Measurements from ENCODE around the gene TCF23.
"Not testable (repeated sequence)": the region's sequence is repeated elsewhere in the genome, so short reads cannot be mapped to it uniquely, and the experiment has no call there.

TCF23 gene

GRCh38 chr2:27186613-27187345, 38.0 kb downstream of the TCF23 start:
- Histone ChIP-seq H3K27ac (ENCODE audit: low read depth, low read length) (no peak overlapping the region), H3K4me1 (ENCODE audit: control insufficient read depth, insufficient read depth, low read length) (no peaks in the 10 kb centered on the region), H3K4me3 (ENCODE audit: low read length) (no peak overlapping the region), H3K27me3 (ENCODE audit: control insufficient read depth, insufficient read depth, low read length) (no peaks in the 10 kb centered on the region), H3K9ac (ENCODE audit: low read length) (no peak overlapping the region), H3K36me3 (ENCODE audit: control insufficient read depth, insufficient read depth, low read length) (no peaks in the 10 kb centered on the region)

- Histone ChIP-seq H3K4me3 (ENCODE audit: low read length) (no peak overlapping the region), H3K27ac (ENCODE audit: low read depth, low read length) (no peak overlapping the region), H3K36me3 (ENCODE audit: control insufficient read depth, insufficient read depth, low read length) (no peaks in the 10 kb centered on the region), H3K27me3 (ENCODE audit: control insufficient read depth, insufficient read depth, low read length) (no peaks in the 10 kb centered on the region), H3K4me1 (ENCODE audit: control insufficient read depth, insufficient read depth, low read length) (no peaks in the 10 kb centered on the region), H3K9ac (ENCODE audit: low read length) (no peak overlapping the region)
Measured at GRCh38 chr2:27189989-27190388, 41.2 kb downstream of the TCF23 start.

GRCh38 chr2:27191070-27191829, 42.4 kb downstream of the TCF23 start:
- H3K27me3 ChIP-seq (ENCODE audit: control insufficient read depth, insufficient read depth, low read length), result no peaks in the 10 kb centered on the region
- H3K4me3 ChIP-seq (ENCODE audit: low read length), result no peak overlapping the region
- no peaks in the 10 kb centered on the region for H3K4me1 ChIP-seq (ENCODE audit: control insufficient read depth, insufficient read depth, low read length)
- H3K9ac ChIP-seq (ENCODE audit: low read length), result no peak overlapping the region
- H3K27ac ChIP-seq (ENCODE audit: low read depth, low read length), result no peak overlapping the region
- no peaks in the 10 kb centered on the region for H3K36me3 ChIP-seq (ENCODE audit: control insufficient read depth, insufficient read depth, low read length)

- no peaks in the 10 kb centered on the region for H3K36me3 ChIP-seq (ENCODE audit: control insufficient read depth, insufficient read depth, low read length)
- no peaks in the 10 kb centered on the region for H3K4me1 ChIP-seq (ENCODE audit: control insufficient read depth, insufficient read depth, low read length)
- no peak overlapping the region for H3K9ac ChIP-seq (ENCODE audit: low read length)
- H3K27me3 ChIP-seq (ENCODE audit: control insufficient read depth, insufficient read depth, low read length), result no peaks in the 10 kb centered on the region
- no peak overlapping the region for H3K4me3 ChIP-seq (ENCODE audit: low read length)
- H3K27ac ChIP-seq (ENCODE audit: low read depth, low read length), result no peak overlapping the region
Measured at GRCh38 chr2:27194538-27195354, 45.9 kb downstream of the TCF23 start.

GRCh38 chr2:27195799-27196198, 47.0 kb downstream of the TCF23 start:
- H3K36me3 ChIP-seq (ENCODE audit: control insufficient read depth, insufficient read depth, low read length); H3K27me3 ChIP-seq (ENCODE audit: control insufficient read depth, insufficient read depth, low read length); H3K4me1 ChIP-seq (ENCODE audit: control insufficient read depth, insufficient read depth, low read length); H3K4me3 ChIP-seq (ENCODE audit: low read length); H3K9ac ChIP-seq (ENCODE audit: low read length); H3K27ac ChIP-seq (ENCODE audit: low read depth, low read length): not testable (repeated sequence)

- peaks cover 13% of the 10 kb centered on the region for H3K36me3 ChIP-seq (ENCODE audit: control insufficient read depth, insufficient read depth, low read length)
- not testable (repeated sequence) for H3K4me1 ChIP-seq (ENCODE audit: control insufficient read depth, insufficient read depth, low read length); H3K9ac ChIP-seq (ENCODE audit: low read length); H3K27ac ChIP-seq (ENCODE audit: low read depth, low read length); H3K4me3 ChIP-seq (ENCODE audit: low read length); H3K27me3 ChIP-seq (ENCODE audit: control insufficient read depth, insufficient read depth, low read length)
Measured at GRCh38 chr2:27198068-27198467, 49.3 kb downstream of the TCF23 start.

- Histone ChIP-seq H3K36me3 (ENCODE audit: control insufficient read depth, insufficient read depth, low read length) (peaks cover 15% of the 10 kb centered on the region), H3K4me3 (ENCODE audit: low read length) (no peak overlapping the region), H3K27ac (ENCODE audit: low read depth, low read length) (no peak overlapping the region), H3K4me1 (ENCODE audit: control insufficient read depth, insufficient read depth, low read length) (no peaks in the 10 kb centered on the region), H3K9ac (ENCODE audit: low read length) (no peak overlapping the region), H3K27me3 (ENCODE audit: control insufficient read depth, insufficient read depth, low read length) (no peaks in the 10 kb centered on the region)
Measured at GRCh38 chr2:27198627-27199026, 49.8 kb downstream of the TCF23 start.

- no peaks in the 10 kb centered on the region for H3K4me1 ChIP-seq (ENCODE audit: control insufficient read depth, insufficient read depth, low read length)
- peaks cover 18% of the 10 kb centered on the region for H3K36me3 ChIP-seq (ENCODE audit: control insufficient read depth, insufficient read depth, low read length)
- no peak overlapping the region for H3K9ac ChIP-seq (ENCODE audit: low read length)
- no peaks in the 10 kb centered on the region for H3K27me3 ChIP-seq (ENCODE audit: control insufficient read depth, insufficient read depth, low read length)
- H3K27ac ChIP-seq (ENCODE audit: low read depth, low read length), result no peak overlapping the region
- no peak overlapping the region for H3K4me3 ChIP-seq (ENCODE audit: low read length)
Measured at GRCh38 chr2:27199241-27199640, 50.4 kb downstream of the TCF23 start.

- no peak overlapping the region for H3K4me3 ChIP-seq (ENCODE audit: low read length)
- H3K27ac ChIP-seq (ENCODE audit: low read depth, low read length), result no peak overlapping the region
- no peaks in the 10 kb centered on the region for H3K4me1 ChIP-seq (ENCODE audit: control insufficient read depth, insufficient read depth, low read length)
- no peaks in the 10 kb centered on the region for H3K27me3 ChIP-seq (ENCODE audit: control insufficient read depth, insufficient read depth, low read length)
- H3K36me3 ChIP-seq (ENCODE audit: control insufficient read depth, insufficient read depth, low read length), result peaks cover 24% of the 10 kb centered on the region
- no peak overlapping the region for H3K9ac ChIP-seq (ENCODE audit: low read length)
Measured at GRCh38 chr2:27201675-27202074, 52.9 kb downstream of the TCF23 start.

GRCh38 chr2:27202854-27203253, 54.0 kb downstream of the TCF23 start:
- Histone ChIP-seq H3K27me3 (ENCODE audit: control insufficient read depth, insufficient read depth, low read length) (no peaks in the 10 kb centered on the region), H3K36me3 (ENCODE audit: control insufficient read depth, insufficient read depth, low read length) (peaks cover 34% of the 10 kb centered on the region), H3K9ac (ENCODE audit: low read length) (no peak overlapping the region), H3K4me3 (ENCODE audit: low read length) (no peak overlapping the region), H3K4me1 (ENCODE audit: control insufficient read depth, insufficient read depth, low read length) (no peaks in the 10 kb centered on the region), H3K27ac (ENCODE audit: low read depth, low read length) (no peak overlapping the region)

GRCh38 chr2:27203741-27204140, 54.9 kb downstream of the TCF23 start:
- H3K4me3 ChIP-seq (ENCODE audit: low read length), result no peak overlapping the region
- H3K9ac ChIP-seq (ENCODE audit: low read length), result no peak overlapping the region
- no peaks in the 10 kb centered on the region for H3K27me3 ChIP-seq (ENCODE audit: control insufficient read depth, insufficient read depth, low read length)
- peaks cover 38% of the 10 kb centered on the region for H3K36me3 ChIP-seq (ENCODE audit: control insufficient read depth, insufficient read depth, low read length)
- H3K27ac ChIP-seq (ENCODE audit: low read depth, low read length), result no peak overlapping the region
- no peaks in the 10 kb centered on the region for H3K4me1 ChIP-seq (ENCODE audit: control insufficient read depth, insufficient read depth, low read length)

GRCh38 chr2:27204566-27204965, 55.8 kb downstream of the TCF23 start:
- Histone ChIP-seq H3K4me3 (ENCODE audit: low read length) (no peak overlapping the region), H3K36me3 (ENCODE audit: control insufficient read depth, insufficient read depth, low read length) (peaks cover 38% of the 10 kb centered on the region), H3K4me1 (ENCODE audit: control insufficient read depth, insufficient read depth, low read length) (no peaks in the 10 kb centered on the region)

More at GRCh38 chr2:27204566-27204965, 55.8 kb downstream of the TCF23 start:
- no peak overlapping the region for H3K27ac ChIP-seq (ENCODE audit: low read depth, low read length)
- H3K27me3 ChIP-seq (ENCODE audit: control insufficient read depth, insufficient read depth, low read length), result no peaks in the 10 kb centered on the region
- no peak overlapping the region for H3K9ac ChIP-seq (ENCODE audit: low read length)

All from rectal smooth muscle tissue (tissue), 1 donor.